HG02798 (cell line): ENCODE measurements around the gene GNAL.
"Not testable (repeated sequence)": the region's sequence is repeated elsewhere in the genome, so short reads cannot be mapped to it uniquely, and the experiment has no call there.

ENCODE experiments used
- ATAC-seq: cut with Tn5 transposase; IDR thresholded peaks from one replicate; pipeline ENCODE4 v1.9.1; 2021; ENCODE audit warnings: mild to moderate bottlenecking; ENCODE audit not compliant: unreplicated experiment, poor library complexity

Gene GNAL

DNA sequence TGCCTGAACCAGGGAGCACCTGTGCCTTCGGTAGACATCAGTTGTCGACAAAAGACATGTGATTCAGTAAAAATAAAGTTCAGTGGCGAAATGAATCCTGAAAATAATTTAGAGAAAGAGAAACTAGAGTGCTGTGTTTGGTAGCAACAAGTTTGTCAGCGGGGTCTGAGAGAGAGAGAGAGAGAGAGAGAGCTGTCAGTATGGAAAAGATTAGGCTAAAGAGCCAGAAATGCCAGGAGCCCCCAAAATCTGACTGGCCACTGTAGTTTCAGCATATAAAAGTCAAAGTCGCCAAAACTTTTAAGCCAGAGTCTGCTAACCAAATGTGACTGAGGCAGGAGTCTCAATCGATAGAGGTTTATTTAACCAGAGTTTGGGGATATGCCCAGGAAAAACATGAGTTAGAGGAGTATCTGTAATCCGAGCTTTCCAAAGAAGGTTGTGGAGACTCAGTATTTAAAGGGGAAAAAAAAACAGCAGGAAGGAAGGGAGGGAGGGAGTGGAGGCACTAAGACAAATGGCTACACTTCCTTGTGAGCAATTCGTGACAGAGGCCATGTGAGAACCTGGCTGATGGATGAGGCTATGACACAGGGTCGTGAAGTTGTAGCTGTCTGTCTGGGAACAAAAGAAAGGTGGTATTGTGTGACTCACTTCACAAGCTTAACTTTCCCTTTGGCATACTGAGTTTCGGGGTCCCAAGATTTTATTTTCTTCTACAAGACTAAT, 20.5 kb upstream of the GNAL start:
- ATAC-seq, result no peak

- no peak for ATAC-seq
Measured at GRCh38 chr18:11669271-11669947, 19.7 kb upstream of the GNAL start.

GRCh38 chr18:11669948-11670275, 19.2 kb upstream of the GNAL start:
- ATAC-seq, result no peak

DNA sequence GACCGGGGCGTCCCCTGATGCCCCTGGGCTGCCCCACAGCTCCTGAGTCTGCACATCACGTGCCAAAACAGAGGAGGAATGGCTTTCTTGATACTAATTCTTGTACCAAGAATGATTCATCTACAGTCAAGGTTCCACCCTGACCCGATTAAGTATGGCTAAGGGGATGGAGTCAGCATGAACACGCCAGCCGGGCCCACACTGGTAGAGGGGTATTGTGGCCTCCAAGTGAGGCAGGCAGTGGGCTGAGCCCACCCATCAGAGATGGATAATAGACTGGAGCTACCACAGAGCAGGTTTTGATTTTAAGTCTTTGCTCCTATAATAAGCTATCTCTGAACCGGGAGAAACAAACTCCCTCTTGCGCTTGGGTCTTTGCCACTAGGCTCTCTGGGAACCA, 17.9 kb upstream of the GNAL start:
- no peak for ATAC-seq

- no peak for ATAC-seq
Measured at GRCh38 chr18:11672198-11672597, 16.9 kb upstream of the GNAL start.

DNA sequence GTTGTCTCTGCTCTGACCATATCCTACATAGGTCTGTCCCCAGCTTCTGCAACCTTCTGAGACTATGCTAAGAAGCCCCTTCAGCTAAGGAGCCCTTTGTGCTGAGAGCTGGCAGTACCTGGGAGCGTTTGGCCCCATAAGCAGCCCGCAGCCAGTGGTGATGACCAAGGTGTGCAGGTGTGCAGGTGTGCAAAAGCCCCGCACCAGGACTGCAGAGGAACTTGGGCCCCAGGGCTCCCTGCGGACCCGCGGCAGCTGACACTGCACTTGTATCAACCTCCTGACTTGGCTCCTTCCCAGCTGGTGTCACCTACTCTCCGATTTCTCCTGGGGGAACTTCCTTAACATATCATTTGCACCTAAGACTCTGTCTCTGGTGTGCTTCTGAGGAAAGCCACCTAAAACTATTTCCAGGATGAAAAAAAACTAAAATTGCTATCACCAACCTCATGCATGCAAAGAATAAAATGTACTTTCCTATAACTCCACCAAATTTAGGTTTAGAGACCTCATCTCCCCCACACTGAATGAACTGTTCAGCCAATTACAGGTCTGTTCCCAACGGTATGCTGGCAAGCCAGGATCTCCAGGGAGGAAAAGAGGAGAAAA, 16.1 kb upstream of the GNAL start:
- no peak for ATAC-seq

GRCh38 chr18:11673560-11673959, 15.5 kb upstream of the GNAL start:
- ATAC-seq, result no peak

GRCh38 chr18:11674119-11674518, 14.9 kb upstream of the GNAL start:
- ATAC-seq, result no peak

DNA sequence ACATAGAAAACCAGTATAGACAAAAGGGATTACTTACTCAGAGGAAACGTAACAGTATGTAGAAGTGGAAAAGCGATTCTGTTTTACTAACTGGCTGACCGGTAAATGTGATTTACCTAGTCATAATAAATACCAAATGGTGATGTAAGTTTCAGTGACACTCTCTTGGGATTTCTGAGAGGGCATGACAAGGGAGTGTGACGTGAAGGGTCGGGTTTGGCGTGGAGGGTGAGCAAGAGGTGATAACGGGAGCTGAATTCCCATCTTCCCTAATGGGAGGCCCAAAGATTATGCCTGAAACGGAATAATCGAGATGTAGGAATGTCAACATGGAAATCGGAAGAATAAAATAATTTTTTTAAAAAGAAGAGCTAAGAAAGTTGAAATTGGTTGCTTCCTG, 12.7 kb upstream of the GNAL start:
- no peak for ATAC-seq

DNA sequence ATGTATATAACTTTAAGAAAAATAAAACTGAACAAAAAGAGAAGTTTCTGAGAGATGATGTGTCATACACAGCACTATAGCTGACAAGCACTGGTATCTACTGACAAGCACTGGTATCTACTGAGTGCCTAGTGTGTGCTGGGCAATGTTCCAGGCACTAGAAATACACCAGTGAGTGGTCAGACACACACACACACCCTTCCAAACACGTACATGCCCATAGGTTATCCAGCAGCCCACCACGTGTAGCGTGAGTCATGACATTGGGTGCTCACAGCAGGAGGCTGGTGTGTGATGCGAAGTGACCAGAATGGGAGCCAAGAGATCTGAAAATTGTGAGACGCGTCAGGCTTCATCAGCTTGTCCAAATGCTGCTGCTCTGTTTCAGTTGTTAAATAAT, 12.2 kb upstream of the GNAL start:
- no peak for ATAC-seq

- no peak for ATAC-seq
Measured at GRCh38 chr18:11678211-11678610, 10.9 kb upstream of the GNAL start.

- peak; percentile 30 for ATAC-seq
Measured at GRCh38 chr18:11689669-11690565, 853 bp downstream of the GNAL start.

DNA sequence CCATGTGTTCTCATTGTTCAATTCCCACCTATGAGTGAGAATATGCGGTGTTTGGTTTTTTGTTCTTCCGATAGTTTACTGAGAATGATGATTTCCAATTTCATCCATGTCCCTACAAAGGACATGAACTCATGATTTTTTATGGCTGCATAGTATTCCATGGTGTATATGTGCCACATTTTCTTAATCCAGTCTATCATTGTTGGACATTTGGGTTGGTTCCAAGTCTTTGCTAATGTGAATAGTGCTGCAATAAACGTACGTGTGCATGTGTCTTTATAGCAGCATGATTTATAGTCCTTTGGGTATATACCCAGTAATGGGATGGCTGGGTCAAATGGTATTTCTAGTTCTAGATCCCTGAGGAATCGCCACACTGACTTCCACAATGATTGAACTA, 1.6 kb downstream of the GNAL start:
- not testable (repeated sequence) for ATAC-seq

- no peak for ATAC-seq
Measured at GRCh38 chr18:11695736-11696135, 6.7 kb downstream of the GNAL start.

GRCh38 chr18:11696451-11696850, 7.4 kb downstream of the GNAL start:
- no peak for ATAC-seq

GRCh38 chr18:11700876-11701275, 11.8 kb downstream of the GNAL start:
- ATAC-seq, result no peak

DNA sequence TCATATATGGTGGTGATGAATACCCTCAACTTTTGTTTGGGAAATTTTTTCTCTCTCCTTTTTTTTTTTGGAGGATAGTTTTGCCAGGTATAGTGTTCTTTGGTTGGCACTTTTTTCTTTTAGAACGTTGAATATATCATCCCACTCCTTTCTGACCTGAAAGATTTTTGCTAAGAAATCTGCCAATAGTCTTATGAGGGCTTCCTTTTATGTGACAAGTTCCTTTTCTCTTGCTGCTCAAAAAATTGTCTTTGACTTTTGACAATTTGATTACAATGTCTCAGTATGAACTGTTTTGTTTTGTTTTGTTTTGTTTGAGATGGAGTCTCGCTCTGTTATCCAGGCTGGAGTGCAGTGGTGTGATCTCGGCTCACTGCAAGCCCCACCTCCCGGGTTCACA, 21.5 kb downstream of the GNAL start:
- no peak for ATAC-seq

DNA sequence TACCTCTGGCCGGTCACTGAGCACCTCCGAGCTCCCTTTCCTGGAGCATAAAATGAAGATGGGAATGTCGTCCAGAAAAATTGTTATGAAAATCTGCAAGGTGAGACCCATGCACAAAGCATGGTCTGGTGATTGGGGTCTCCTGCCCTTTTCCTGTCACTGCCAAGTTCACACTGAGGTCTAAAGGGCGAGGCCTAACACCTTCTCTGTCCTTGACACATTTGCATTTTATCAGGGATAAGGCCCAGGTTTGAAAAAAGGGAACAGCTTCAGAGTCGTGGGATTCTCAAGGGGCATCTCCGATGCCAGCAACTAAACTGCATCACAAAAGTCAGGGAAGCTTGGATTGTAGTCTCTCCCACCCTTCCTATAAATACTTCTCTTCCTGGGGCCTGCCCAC, 24.7 kb downstream of the GNAL start:
- no peak for ATAC-seq

DNA sequence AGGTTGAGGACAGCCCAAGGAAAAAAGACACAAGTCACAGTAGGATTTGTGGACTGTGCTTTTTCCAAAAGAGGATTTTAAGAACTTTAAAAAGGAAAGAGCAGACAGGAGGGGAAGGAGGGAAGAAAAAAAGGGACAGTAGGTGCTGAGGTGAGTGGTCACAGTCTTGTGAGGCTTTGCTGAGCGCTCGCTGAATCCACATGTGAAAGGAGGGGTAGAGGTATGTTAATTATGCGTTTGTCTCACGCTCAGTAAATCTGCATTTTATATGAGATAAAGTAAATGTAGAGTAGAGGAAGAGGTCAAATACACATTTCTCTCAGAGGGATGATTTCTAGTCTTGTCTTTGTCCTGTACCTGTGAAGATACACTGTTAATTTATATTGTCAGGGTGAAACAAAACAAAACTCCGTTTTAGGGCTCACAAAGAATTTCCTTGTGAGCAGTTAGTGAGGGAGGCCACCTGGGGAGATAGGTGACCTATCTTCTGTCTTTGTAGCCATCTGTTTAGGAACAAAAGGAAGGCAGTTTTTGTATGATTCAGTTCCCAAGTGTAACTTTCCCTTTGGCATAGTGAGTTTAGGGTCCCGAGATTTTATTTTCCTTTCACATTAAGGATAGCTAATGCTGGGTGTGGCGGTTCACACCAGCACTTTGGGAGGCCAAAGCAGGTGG, 25.3 kb downstream of the GNAL start:
- ATAC-seq, result no peak

GRCh38 chr18:11716767-11717315, 27.8 kb downstream of the GNAL start:
- ATAC-seq, result not testable (repeated sequence)
